GM23338 (cell line): ENCODE measurements around the gene TMPRSS13. TPM values are rescaled to one million over a fixed set of nuclear protein-coding genes. Genes with fewer than 3 reads are reported as not detected.

Experiments used
- ATAC-seq: fragments of 200-7000 bp; cut with Tn5 transposase; 3 replicates; pipeline ENCODE4 v1.9.1; 2020
- DNase-seq: peaks from one replicate; pipeline ENCODE4 v3.0.0-alpha.2; 2015; ENCODE audit warnings: low spot score
- H2AFZ ChIP-seq: fragments of 200-600 bp; sonication (generic); 2 replicates; pipeline ENCODE4 v1.8.0; 2016; ENCODE audit warnings: antibody characterized with exemption, mild to moderate bottlenecking, moderate library complexity
- H3F3A ChIP-seq: fragments of 200-600 bp; sonication (generic); replicated peaks from 2 replicates; pipeline ENCODE4 v1.8.0; 2017; ENCODE audit warnings: antibody characterized with exemption, mixed run types, low read depth
- H3K27ac ChIP-seq: fragments of 200-600 bp; sonication (generic); 2 replicates; pipeline ENCODE4 v1.6.1; 2016; ENCODE audit warnings: low read depth
- H3K27me3 ChIP-seq: fragments of 200-600 bp; sonication (generic); 2 replicates; pipeline ENCODE4 v1.8.0; 2016; ENCODE audit warnings: mild to moderate bottlenecking, mixed run types, moderate library complexity; ENCODE audit not compliant: insufficient read depth
- H3K36me3 ChIP-seq: fragments of 200-600 bp; sonication (generic); 2 replicates; pipeline ENCODE4 v1.8.0; 2016; ENCODE audit warnings: mild to moderate bottlenecking; ENCODE audit not compliant: insufficient read depth
- H3K4me1 ChIP-seq: fragments of 200-600 bp; sonication (generic); 2 replicates; pipeline ENCODE4 v1.8.0; 2016; ENCODE audit warnings: mild to moderate bottlenecking, moderate library complexity; ENCODE audit not compliant: insufficient read depth
- H3K4me2 ChIP-seq: fragments of 200-600 bp; sonication (generic); 2 replicates; pipeline ENCODE4 v1.7.1; 2017; ENCODE audit warnings: mixed run types
- H3K4me3 ChIP-seq: fragments of 200-600 bp; sonication (generic); 2 replicates; pipeline ENCODE4 v1.6.1; 2016; ENCODE audit warnings: mixed run types
- H3K79me2 ChIP-seq: fragments of 200-600 bp; sonication (generic); replicated peaks from 2 replicates; pipeline ENCODE4 v1.8.0; 2017; ENCODE audit warnings: mild to moderate bottlenecking; ENCODE audit not compliant: insufficient read depth
- H3K9me2 ChIP-seq: fragments of 200-600 bp; sonication (generic); 2 replicates; pipeline ENCODE4 v1.8.0; 2017; ENCODE audit not compliant: insufficient read depth
- H4K20me1 ChIP-seq: fragments of 200-600 bp; sonication (generic); replicated peaks from 2 replicates; pipeline ENCODE4 v1.8.0; 2017; ENCODE audit warnings: mild to moderate bottlenecking; ENCODE audit not compliant: insufficient read depth
- H3K27ac Mint-ChIP-seq: 2 replicates; pipeline ENCODE4 v1.8.0; 2020; ENCODE audit warnings: inconsistent platforms, mild to moderate bottlenecking, moderate library complexity, mixed read lengths
- H3K27me3 Mint-ChIP-seq: 3 replicates; pipeline ENCODE4 v1.8.0; 2022; ENCODE audit warnings: low read depth, mild to moderate bottlenecking, moderate library complexity, mixed read lengths, inconsistent platforms; ENCODE audit not compliant: insufficient read depth, poor library complexity
- H3K36me3 Mint-ChIP-seq: 3 replicates; pipeline ENCODE4 v1.8.0; 2021; ENCODE audit warnings: low read depth, mild to moderate bottlenecking, inconsistent platforms, moderate library complexity, mixed read lengths
- H3K4me1 Mint-ChIP-seq: 3 replicates; pipeline ENCODE4 v1.8.0; 2020; ENCODE audit warnings: mild to moderate bottlenecking, inconsistent platforms, mixed read lengths
- H3K4me3 Mint-ChIP-seq: 3 replicates; pipeline ENCODE4 v1.8.0; 2021; ENCODE audit warnings: moderate library complexity, mild to moderate bottlenecking, inconsistent platforms, mixed read lengths
- H3K9me3 Mint-ChIP-seq: 3 replicates; pipeline ENCODE4 v1.8.0; 2020; ENCODE audit warnings: moderate library complexity, mild to moderate bottlenecking, inconsistent platforms, mixed read lengths
- CTCF ChIP-seq, 2 experiments: fragments of 200-600 bp in 1 of 2; sonication (generic) in 1 of 2; conservative IDR thresholded peaks; 2 replicates each; pipeline versions ENCODE4 v1.5.1 to v1.6.1; 2016 to 2017; ENCODE audit warnings: antibody characterized with exemption in 2 of 2, low read depth in 2 of 2, mild to moderate bottlenecking in 2 of 2, moderate library complexity in 1 of 2
- EZH2 ChIP-seq: fragments of 200-600 bp; sonication (generic); IDR thresholded peaks from one replicate; pipeline ENCODE4 v1.8.0; 2017; ENCODE audit warnings: antibody characterized with exemption, mild to moderate bottlenecking, low read depth; ENCODE audit not compliant: unreplicated experiment
- EZH2phosphoT487 ChIP-seq: fragments of 200-600 bp; sonication (generic); IDR thresholded peaks from one replicate; pipeline ENCODE4 v1.8.1; 2018; ENCODE audit warnings: antibody characterized with exemption; ENCODE audit not compliant: unreplicated experiment
- JUNB ChIP-seq: IDR thresholded peaks from one replicate; pipeline ENCODE4 v1.6.1; 2016; ENCODE audit warnings: antibody characterized with exemption; ENCODE audit not compliant: unreplicated experiment
- POLR2AphosphoS5 ChIP-seq: IDR thresholded peaks from 2 replicates; pipeline ENCODE4 v1.6.1; 2016; ENCODE audit warnings: antibody characterized with exemption, low read depth
- ZNF114 ChIP-seq: fragments of 250-450 bp; sonication (Bioruptor Pico); IDR thresholded peaks from 2 replicates; pipeline ENCODE4 v1.5.0; 2020; ENCODE audit warnings: mild to moderate bottlenecking, moderate library complexity
- ZNF331 ChIP-seq: fragments of 250-450 bp; sonication (Bioruptor Pico); IDR thresholded peaks from 2 replicates; pipeline ENCODE4 v1.5.0; 2020; ENCODE audit warnings: low read depth, mild to moderate bottlenecking, moderate library complexity
- polyA plus RNA-seq: library from polyadenylated mRNA; unstranded; fragments of >200 nt; fragmentation: Nextera tagmentation; extraction: Ambion mirVana; gene quantifications from 2 replicates; pipeline ENCODE4 v1.2.1, GENCODE V29; 2016
- total RNA-seq: library from RNA; depleted of rRNA; stranded (reverse); fragments of >200 nt; shearing (Covaris generic); gene quantifications from 2 replicates; pipeline ENCODE4 v1.2.3, GENCODE V29; 2014
- TF ChIP-seq, protein P1 (sequence below): IDR thresholded peaks from one replicate; pipeline ENCODE4 v1.6.1; 2018; ENCODE audit warnings: antibody characterized with exemption; ENCODE audit not compliant: unreplicated experiment
- TF ChIP-seq, protein P2 (sequence below): IDR thresholded peaks from 2 replicates; pipeline ENCODE4 v1.6.1; 2016; ENCODE audit warnings: antibody characterized with exemption
- TF ChIP-seq, protein P3 (sequence below): fragments of 250-450 bp; sonication (Bioruptor Pico); IDR thresholded peaks from 2 replicates; pipeline ENCODE4 v1.5.0; 2020; ENCODE audit warnings: mild to moderate bottlenecking, moderate library complexity

The TMPRSS13 gene
- total and polyA plus RNA-seq, 2 experiments from 2014 or later = 0.31 TPM; not detected in 1

DNA sequence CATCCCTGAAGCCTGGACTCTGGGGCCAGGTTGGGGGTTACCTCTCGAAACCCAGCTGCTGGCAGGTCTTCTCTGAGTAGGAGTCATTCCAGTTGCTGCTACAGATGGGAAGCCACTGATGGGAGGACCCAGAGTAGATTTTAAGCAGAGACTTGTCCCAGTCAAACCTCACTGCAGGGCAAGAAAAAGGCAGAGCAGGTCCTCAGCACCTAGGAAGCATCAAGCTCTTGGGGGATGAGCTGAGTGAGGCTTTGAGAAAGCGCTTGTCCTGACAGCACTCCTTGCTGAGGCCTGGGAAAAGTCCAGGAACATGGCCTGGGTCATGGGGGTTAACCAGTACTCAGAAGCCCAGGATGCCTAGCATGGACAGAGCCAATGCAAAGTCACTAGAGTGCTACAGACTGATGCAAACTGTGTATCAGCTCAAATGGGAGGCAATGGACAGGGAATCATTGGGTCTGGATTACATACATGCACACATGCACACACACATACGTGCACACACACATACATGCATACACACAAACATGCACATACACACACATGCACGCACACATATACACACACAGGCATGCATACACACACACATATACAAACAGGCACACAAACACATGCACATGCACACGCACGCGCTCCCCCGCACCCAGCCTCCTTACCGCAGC is 15.3 kb downstream of the TMPRSS13 start:
- H3K4me1 ChIP-seq = no peaks in the 10 kb centered on the region
- Mint-ChIP-seq H3K27ac (no peak overlapping the region; the same call in 1 of the 2 replicates), H3K9me3 (no peaks in the 10 kb centered on the region), H3K27me3 (peaks cover 12% of the 10 kb centered on the region), H3K36me3 (no peaks in the 10 kb centered on the region), H3K4me1 (peaks cover 8% of the 10 kb centered on the region), H3K4me3 (no peak overlapping the region)
- no peaks in the 10 kb centered on the region for H3K79me2 ChIP-seq
- no peaks in the 10 kb centered on the region for H3K27me3 ChIP-seq
- no peaks in the 10 kb centered on the region for H3K9me2 ChIP-seq
- H3K27ac ChIP-seq = no peak overlapping the region
- no peak for ATAC-seq
- TF ChIP-seq CTCF (conservative IDR thresholded peaks at IDR 0.05; ENCODE audit: low read depth in 2 of 2) = no peak
- TF ChIP-seq, protein P1, sequence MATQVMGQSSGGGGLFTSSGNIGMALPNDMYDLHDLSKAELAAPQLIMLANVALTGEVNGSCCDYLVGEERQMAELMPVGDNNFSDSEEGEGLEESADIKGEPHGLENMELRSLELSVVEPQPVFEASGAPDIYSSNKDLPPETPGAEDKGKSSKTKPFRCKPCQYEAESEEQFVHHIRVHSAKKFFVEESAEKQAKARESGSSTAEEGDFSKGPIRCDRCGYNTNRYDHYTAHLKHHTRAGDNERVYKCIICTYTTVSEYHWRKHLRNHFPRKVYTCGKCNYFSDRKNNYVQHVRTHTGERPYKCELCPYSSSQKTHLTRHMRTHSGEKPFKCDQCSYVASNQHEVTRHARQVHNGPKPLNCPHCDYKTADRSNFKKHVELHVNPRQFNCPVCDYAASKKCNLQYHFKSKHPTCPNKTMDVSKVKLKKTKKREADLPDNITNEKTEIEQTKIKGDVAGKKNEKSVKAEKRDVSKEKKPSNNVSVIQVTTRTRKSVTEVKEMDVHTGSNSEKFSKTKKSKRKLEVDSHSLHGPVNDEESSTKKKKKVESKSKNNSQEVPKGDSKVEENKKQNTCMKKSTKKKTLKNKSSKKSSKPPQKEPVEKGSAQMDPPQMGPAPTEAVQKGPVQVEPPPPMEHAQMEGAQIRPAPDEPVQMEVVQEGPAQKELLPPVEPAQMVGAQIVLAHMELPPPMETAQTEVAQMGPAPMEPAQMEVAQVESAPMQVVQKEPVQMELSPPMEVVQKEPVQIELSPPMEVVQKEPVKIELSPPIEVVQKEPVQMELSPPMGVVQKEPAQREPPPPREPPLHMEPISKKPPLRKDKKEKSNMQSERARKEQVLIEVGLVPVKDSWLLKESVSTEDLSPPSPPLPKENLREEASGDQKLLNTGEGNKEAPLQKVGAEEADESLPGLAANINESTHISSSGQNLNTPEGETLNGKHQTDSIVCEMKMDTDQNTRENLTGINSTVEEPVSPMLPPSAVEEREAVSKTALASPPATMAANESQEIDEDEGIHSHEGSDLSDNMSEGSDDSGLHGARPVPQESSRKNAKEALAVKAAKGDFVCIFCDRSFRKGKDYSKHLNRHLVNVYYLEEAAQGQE = no peak
- TF ChIP-seq, protein P2, sequence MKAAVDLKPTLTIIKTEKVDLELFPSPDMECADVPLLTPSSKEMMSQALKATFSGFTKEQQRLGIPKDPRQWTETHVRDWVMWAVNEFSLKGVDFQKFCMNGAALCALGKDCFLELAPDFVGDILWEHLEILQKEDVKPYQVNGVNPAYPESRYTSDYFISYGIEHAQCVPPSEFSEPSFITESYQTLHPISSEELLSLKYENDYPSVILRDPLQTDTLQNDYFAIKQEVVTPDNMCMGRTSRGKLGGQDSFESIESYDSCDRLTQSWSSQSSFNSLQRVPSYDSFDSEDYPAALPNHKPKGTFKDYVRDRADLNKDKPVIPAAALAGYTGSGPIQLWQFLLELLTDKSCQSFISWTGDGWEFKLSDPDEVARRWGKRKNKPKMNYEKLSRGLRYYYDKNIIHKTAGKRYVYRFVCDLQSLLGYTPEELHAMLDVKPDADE = no peak
- TF ChIP-seq ZNF114 (CRISPR knock-in tag) = no peak
- no peak for TF ChIP-seq POLR2AphosphoS5
- TF ChIP-seq, protein P3, sequence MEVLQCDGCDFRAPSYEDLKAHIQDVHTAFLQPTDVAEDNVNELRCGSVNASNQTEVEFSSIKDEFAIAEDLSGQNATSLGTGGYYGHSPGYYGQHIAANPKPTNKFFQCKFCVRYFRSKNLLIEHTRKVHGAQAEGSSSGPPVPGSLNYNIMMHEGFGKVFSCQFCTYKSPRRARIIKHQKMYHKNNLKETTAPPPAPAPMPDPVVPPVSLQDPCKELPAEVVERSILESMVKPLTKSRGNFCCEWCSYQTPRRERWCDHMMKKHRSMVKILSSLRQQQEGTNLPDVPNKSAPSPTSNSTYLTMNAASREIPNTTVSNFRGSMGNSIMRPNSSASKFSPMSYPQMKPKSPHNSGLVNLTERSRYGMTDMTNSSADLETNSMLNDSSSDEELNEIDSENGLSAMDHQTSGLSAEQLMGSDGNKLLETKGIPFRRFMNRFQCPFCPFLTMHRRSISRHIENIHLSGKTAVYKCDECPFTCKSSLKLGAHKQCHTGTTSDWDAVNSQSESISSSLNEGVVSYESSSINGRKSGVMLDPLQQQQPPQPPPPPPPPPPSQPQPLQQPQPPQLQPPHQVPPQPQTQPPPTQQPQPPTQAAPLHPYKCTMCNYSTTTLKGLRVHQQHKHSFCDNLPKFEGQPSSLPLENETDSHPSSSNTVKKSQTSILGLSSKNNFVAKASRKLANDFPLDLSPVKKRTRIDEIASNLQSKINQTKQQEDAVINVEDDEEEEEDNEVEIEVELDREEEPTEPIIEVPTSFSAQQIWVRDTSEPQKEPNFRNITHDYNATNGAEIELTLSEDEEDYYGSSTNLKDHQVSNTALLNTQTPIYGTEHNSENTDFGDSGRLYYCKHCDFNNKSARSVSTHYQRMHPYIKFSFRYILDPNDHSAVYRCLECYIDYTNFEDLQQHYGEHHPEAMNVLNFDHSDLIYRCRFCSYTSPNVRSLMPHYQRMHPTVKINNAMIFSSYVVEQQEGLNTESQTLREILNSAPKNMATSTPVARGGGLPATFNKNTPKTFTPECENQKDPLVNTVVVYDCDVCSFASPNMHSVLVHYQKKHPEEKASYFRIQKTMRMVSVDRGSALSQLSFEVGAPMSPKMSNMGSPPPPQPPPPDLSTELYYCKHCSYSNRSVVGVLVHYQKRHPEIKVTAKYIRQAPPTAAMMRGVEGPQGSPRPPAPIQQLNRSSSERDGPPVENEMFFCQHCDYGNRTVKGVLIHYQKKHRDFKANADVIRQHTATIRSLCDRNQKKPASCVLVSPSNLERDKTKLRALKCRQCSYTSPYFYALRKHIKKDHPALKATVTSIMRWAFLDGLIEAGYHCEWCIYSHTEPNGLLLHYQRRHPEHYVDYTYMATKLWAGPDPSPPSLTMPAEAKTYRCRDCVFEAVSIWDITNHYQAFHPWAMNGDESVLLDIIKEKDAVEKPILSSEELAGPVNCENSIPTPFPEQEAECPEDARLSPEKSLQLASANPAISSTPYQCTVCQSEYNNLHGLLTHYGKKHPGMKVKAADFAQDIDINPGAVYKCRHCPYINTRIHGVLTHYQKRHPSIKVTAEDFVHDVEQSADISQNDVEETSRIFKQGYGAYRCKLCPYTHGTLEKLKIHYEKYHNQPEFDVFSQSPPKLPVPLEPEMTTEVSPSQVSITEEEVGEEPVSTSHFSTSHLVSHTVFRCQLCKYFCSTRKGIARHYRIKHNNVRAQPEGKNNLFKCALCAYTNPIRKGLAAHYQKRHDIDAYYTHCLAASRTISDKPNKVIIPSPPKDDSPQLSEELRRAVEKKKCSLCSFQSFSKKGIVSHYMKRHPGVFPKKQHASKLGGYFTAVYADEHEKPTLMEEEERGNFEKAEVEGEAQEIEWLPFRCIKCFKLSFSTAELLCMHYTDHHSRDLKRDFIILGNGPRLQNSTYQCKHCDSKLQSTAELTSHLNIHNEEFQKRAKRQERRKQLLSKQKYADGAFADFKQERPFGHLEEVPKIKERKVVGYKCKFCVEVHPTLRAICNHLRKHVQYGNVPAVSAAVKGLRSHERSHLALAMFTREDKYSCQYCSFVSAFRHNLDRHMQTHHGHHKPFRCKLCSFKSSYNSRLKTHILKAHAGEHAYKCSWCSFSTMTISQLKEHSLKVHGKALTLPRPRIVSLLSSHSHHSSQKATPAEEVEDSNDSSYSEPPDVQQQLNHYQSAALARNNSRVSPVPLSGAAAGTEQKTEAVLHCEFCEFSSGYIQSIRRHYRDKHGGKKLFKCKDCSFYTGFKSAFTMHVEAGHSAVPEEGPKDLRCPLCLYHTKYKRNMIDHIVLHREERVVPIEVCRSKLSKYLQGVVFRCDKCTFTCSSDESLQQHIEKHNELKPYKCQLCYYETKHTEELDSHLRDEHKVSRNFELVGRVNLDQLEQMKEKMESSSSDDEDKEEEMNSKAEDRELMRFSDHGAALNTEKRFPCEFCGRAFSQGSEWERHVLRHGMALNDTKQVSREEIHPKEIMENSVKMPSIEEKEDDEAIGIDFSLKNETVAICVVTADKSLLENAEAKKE (CRISPR knock-in tag) = no peak
- no peak for TF ChIP-seq ZNF331 (CRISPR knock-in tag)
- TF ChIP-seq JUNB = no peak
- no peak for TF ChIP-seq EZH2
- TF ChIP-seq EZH2phosphoT487 = no peak
- H3F3A ChIP-seq = no peaks in the 10 kb centered on the region
- no peak overlapping the region for H3K4me3 ChIP-seq
- no peak overlapping the region for H3K4me2 ChIP-seq
- DNase-seq = no peak
- H2AFZ ChIP-seq = no peak overlapping the region
- H3K36me3 ChIP-seq = no peaks in the 10 kb centered on the region
- no peaks in the 10 kb centered on the region for H4K20me1 ChIP-seq
